Muscle of leg (tissue), 11 donors: Measurements from ENCODE around the gene APBA1. TPM values are rescaled to one million over a fixed set of nuclear protein-coding genes. Genes with fewer than 3 reads are reported as not detected.

Source experiments
- DNase-seq: peaks from one replicate; pipeline ENCODE4 v3.0.0; 2013
- H3K27ac ChIP-seq: one replicate; pipeline ENCODE4 v1.5.1; 2013; ENCODE audit warnings: mild to moderate bottlenecking, low read length, control low read depth
- H3K27me3 ChIP-seq: one replicate; pipeline ENCODE4 v1.6.1; 2013; ENCODE audit warnings: low read length; ENCODE audit not compliant: control insufficient read depth, insufficient read depth
- H3K36me3 ChIP-seq: one replicate; pipeline ENCODE4 v1.6.1; 2013; ENCODE audit warnings: low read length; ENCODE audit not compliant: control insufficient read depth, insufficient read depth
- H3K4me1 ChIP-seq: one replicate; pipeline ENCODE4 v1.6.1; 2013; ENCODE audit warnings: low read length; ENCODE audit not compliant: control insufficient read depth, insufficient read depth
- H3K4me3 ChIP-seq: one replicate; pipeline ENCODE4 v1.5.1; 2013; ENCODE audit warnings: low read length, control low read depth
- H3K9me3 ChIP-seq: replicated peaks from 2 replicates; pipeline ENCODE4 v1.6.1; 2013; ENCODE audit warnings: low read depth, low read length; ENCODE audit not compliant: control insufficient read depth
- WGBS: methylation state at CpG from one replicate; pipeline ENCODE4 v1.1.5; 2013; ENCODE audit warnings: missing lambda C conversion rate; ENCODE audit not compliant: insufficient coverage; 5-methylcytosine and 5-hydroxymethylcytosine counted together
- polyA plus RNA-seq, 8 donors: library from polyadenylated mRNA; unstranded; fragments of 120-200 nt; gene quantifications; one replicate each; pipeline versions ENCODE4 v1.2.1 to v1.2.3, GENCODE V29; 2013; ENCODE audit warnings: inconsistent platforms in 1 of 8, low replicate concordance in 1 of 8; ENCODE audit not compliant: insufficient read length in 8 of 8, insufficient read depth in 1 of 8
- total RNA-seq: library from RNA; stranded (reverse); fragments of 120-200 nt; gene quantifications from one replicate; pipeline ENCODE4 v1.2.4, GENCODE V29; 2013

APBA1 gene
- total and polyA plus RNA-seq, 9 donors, result 5.3 to 13.3 (median 7.8) TPM

GRCh38 chr9:69456201-69456600 is 216.0 kb downstream of the APBA1 start:
- Histone ChIP-seq H3K9me3 (no peaks in the 10 kb centered on the region), H3K36me3 (peaks cover 2% of the 10 kb centered on the region), H3K4me1 (no peaks in the 10 kb centered on the region), H3K4me3 (no peak overlapping the region), H3K27ac (no peak overlapping the region), H3K27me3 (no peaks in the 10 kb centered on the region)
- no peak for DNase-seq
- 91% methylated on average over 14 of the region's 15 CpGs for WGBS

- peak; percentile 17 for DNase-seq
- H3K36me3 ChIP-seq, result peaks cover 2% of the 10 kb centered on the region
- H3K27ac ChIP-seq, result no peak overlapping the region
- H3K27me3 ChIP-seq, result no peaks in the 10 kb centered on the region
- 76% methylated on average over 2 of the region's 2 CpGs for WGBS
- no peaks in the 10 kb centered on the region for H3K4me1 ChIP-seq
- H3K9me3 ChIP-seq, result no peaks in the 10 kb centered on the region
- H3K4me3 ChIP-seq, result no peak overlapping the region
Measured at GRCh38 chr9:69455311-69455710, 216.9 kb downstream of the APBA1 start.

GRCh38 chr9:69454321-69454720 is 217.8 kb downstream of the APBA1 start:
- H3K4me3 ChIP-seq, result no peak overlapping the region
- DNase-seq, result no peak
- no peaks in the 10 kb centered on the region for H3K27me3 ChIP-seq
- no peak overlapping the region for H3K27ac ChIP-seq
- H3K4me1 ChIP-seq, result no peaks in the 10 kb centered on the region
- WGBS, result 73% methylated on average over 2 of the region's 2 CpGs
- peaks cover 2% of the 10 kb centered on the region for H3K36me3 ChIP-seq
- H3K9me3 ChIP-seq, result no peaks in the 10 kb centered on the region

- no peak for DNase-seq
- no peak overlapping the region for H3K27ac ChIP-seq
- H3K27me3 ChIP-seq, result no peaks in the 10 kb centered on the region
- H3K36me3 ChIP-seq, result peaks cover 5% of the 10 kb centered on the region
- H3K9me3 ChIP-seq, result no peaks in the 10 kb centered on the region
- no CpG with 5 or more reads among the region's 2 CpGs for WGBS
- no peak overlapping the region for H3K4me3 ChIP-seq
- H3K4me1 ChIP-seq, result no peaks in the 10 kb centered on the region
Measured at GRCh38 chr9:69453746-69454145, 218.4 kb downstream of the APBA1 start.

GRCh38 chr9:69452110-69452782 is 219.9 kb downstream of the APBA1 start:
- Histone ChIP-seq H3K4me1 (no peaks in the 10 kb centered on the region), H3K27me3 (no peaks in the 10 kb centered on the region), H3K27ac (no peak overlapping the region), H3K36me3 (peaks cover 9% of the 10 kb centered on the region), H3K9me3 (no peaks in the 10 kb centered on the region), H3K4me3 (no peak overlapping the region)
- no peak for DNase-seq
- 68% methylated on average over 6 of the region's 13 CpGs for WGBS

- Histone ChIP-seq H3K9me3 (no peaks in the 10 kb centered on the region), H3K27me3 (no peaks in the 10 kb centered on the region), H3K4me3 (no peak overlapping the region), H3K36me3 (peaks cover 7% of the 10 kb centered on the region), H3K27ac (no peak overlapping the region), H3K4me1 (peaks cover 12% of the 10 kb centered on the region)
- 52% methylated on average over 2 of the region's 6 CpGs for WGBS
- no peak for DNase-seq
Measured at GRCh38 chr9:69446496-69446895, 225.7 kb downstream of the APBA1 start.

- H3K27me3 ChIP-seq, result no peaks in the 10 kb centered on the region
- H3K4me3 ChIP-seq, result no peak overlapping the region
- no peaks in the 10 kb centered on the region for H3K9me3 ChIP-seq
- WGBS, result 74% methylated on average over 4 of the region's 5 CpGs
- H3K27ac ChIP-seq, result no peak overlapping the region
- DNase-seq, result no peak
- H3K36me3 ChIP-seq, result peaks cover 7% of the 10 kb centered on the region
- H3K4me1 ChIP-seq, result peaks cover 12% of the 10 kb centered on the region
Measured at GRCh38 chr9:69445251-69445650, 226.9 kb downstream of the APBA1 start.

GRCh38 chr9:69444791-69445190 is 227.4 kb downstream of the APBA1 start:
- Histone ChIP-seq H3K27ac (no peak overlapping the region), H3K36me3 (peaks cover 7% of the 10 kb centered on the region), H3K27me3 (no peaks in the 10 kb centered on the region), H3K4me1 (peaks cover 12% of the 10 kb centered on the region), H3K4me3 (no peak overlapping the region), H3K9me3 (no peaks in the 10 kb centered on the region)
- WGBS, result no CpG with 5 or more reads among the region's 4 CpGs
- DNase-seq, result no peak

GRCh38 chr9:69444021-69444420 is 228.2 kb downstream of the APBA1 start:
- Histone ChIP-seq H3K27ac (no peak overlapping the region), H3K4me3 (no peak overlapping the region), H3K27me3 (no peaks in the 10 kb centered on the region), H3K9me3 (no peaks in the 10 kb centered on the region), H3K36me3 (peaks cover 5% of the 10 kb centered on the region), H3K4me1 (peaks cover 12% of the 10 kb centered on the region)
- 91% methylated on average over 5 of the region's 8 CpGs for WGBS
- peak; percentile 13 for DNase-seq

- no peak overlapping the region for H3K4me3 ChIP-seq
- no peaks in the 10 kb centered on the region for H3K27me3 ChIP-seq
- peaks cover 4% of the 10 kb centered on the region for H3K36me3 ChIP-seq
- 100% methylated on average over 2 of the region's 3 CpGs for WGBS
- H3K4me1 ChIP-seq, result peaks cover 12% of the 10 kb centered on the region
- H3K9me3 ChIP-seq, result no peaks in the 10 kb centered on the region
- DNase-seq, result no peak
- no peak overlapping the region for H3K27ac ChIP-seq
Measured at GRCh38 chr9:69443178-69443577, 229.0 kb downstream of the APBA1 start.

- Histone ChIP-seq H3K4me3 (no peak overlapping the region), H3K27me3 (no peaks in the 10 kb centered on the region), H3K9me3 (no peaks in the 10 kb centered on the region), H3K36me3 (peaks cover under 1% of the 10 kb centered on the region), H3K27ac (no peak overlapping the region), H3K4me1 (peaks cover 12% of the 10 kb centered on the region)
- no peak for DNase-seq
- WGBS, result 71% methylated on average over 4 of the region's 5 CpGs
Measured at GRCh38 chr9:69442486-69442885, 229.7 kb downstream of the APBA1 start.
